NK-92 (cell line): Measurements from ENCODE around the gene KTN1.

ENCODE experiments used
- DNase-seq: peaks from one replicate; lab custom pipeline; 2025; ENCODE audit not compliant: unreplicated experiment; lab: John Stamatoyannopoulos, UW

The KTN1 gene, protein sequence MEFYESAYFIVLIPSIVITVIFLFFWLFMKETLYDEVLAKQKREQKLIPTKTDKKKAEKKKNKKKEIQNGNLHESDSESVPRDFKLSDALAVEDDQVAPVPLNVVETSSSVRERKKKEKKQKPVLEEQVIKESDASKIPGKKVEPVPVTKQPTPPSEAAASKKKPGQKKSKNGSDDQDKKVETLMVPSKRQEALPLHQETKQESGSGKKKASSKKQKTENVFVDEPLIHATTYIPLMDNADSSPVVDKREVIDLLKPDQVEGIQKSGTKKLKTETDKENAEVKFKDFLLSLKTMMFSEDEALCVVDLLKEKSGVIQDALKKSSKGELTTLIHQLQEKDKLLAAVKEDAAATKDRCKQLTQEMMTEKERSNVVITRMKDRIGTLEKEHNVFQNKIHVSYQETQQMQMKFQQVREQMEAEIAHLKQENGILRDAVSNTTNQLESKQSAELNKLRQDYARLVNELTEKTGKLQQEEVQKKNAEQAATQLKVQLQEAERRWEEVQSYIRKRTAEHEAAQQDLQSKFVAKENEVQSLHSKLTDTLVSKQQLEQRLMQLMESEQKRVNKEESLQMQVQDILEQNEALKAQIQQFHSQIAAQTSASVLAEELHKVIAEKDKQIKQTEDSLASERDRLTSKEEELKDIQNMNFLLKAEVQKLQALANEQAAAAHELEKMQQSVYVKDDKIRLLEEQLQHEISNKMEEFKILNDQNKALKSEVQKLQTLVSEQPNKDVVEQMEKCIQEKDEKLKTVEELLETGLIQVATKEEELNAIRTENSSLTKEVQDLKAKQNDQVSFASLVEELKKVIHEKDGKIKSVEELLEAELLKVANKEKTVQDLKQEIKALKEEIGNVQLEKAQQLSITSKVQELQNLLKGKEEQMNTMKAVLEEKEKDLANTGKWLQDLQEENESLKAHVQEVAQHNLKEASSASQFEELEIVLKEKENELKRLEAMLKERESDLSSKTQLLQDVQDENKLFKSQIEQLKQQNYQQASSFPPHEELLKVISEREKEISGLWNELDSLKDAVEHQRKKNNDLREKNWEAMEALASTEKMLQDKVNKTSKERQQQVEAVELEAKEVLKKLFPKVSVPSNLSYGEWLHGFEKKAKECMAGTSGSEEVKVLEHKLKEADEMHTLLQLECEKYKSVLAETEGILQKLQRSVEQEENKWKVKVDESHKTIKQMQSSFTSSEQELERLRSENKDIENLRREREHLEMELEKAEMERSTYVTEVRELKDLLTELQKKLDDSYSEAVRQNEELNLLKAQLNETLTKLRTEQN (N-terminal part only)

DNA sequence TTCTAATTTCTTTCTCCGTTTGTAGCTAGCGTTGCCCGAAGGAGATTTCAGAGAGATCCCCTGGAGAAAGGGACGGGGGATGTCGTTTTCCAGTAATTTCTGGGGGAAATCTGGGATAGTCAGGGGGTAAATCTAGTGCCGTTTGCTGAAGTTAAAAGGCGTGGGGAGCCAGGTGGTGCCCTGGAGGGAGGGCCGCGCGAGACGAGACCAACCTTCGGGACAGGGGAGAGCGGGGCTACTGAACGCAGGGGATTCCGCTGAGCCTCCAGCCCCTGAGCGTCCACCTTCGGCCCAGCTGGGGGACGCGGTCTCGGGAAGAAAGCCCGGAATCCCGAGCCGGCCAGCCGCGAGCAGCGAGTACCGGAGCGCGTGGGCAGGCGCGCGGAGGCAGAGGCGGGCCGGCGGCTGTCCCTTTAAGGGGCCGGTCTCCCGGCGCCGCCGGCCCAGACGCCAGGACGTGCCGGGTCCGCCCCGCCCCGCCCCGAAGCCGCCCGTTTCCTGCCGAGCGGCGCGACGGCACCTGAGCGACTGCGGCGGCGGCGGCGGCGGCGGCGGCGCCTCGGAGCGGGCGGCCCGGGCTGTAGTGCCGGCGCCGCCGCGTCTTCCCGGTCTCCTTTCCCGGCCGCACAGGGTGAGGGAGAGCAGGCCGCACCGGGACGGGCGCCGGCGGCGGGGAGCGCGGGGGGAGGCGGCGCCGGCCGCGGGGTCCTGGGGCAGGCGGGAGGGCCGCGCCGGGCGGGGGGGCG is at the start of gene KTN1:
Gene KTN1 (plus strand): TSS at position 484 of the 746 bp plus-strand sequence. CDS start 31,842 bp downstream, outside the sequence.
- DNase-seq, result no peak

DNA sequence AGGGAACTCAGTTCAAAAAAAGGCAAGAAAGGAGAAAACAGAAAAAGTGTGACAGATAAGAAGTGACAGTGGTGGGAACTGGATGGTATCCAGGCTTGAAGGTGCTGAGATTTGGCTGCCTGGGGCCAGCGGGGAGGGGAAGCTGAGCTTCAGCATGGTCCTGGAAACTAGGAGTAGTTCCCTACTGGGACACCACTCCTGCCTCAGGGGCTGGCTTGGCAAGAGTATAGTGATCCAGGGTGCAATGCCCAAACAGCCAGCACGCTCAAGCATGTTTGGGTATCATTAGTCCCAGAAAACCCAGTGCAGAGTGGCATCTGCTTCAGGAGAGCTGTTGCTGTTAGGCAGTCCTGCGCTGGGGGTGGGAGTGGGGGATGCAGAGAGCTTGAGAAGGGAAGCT is 49.5 kb upstream of the KTN1 start:
- DNase-seq, result no peak

DNA sequence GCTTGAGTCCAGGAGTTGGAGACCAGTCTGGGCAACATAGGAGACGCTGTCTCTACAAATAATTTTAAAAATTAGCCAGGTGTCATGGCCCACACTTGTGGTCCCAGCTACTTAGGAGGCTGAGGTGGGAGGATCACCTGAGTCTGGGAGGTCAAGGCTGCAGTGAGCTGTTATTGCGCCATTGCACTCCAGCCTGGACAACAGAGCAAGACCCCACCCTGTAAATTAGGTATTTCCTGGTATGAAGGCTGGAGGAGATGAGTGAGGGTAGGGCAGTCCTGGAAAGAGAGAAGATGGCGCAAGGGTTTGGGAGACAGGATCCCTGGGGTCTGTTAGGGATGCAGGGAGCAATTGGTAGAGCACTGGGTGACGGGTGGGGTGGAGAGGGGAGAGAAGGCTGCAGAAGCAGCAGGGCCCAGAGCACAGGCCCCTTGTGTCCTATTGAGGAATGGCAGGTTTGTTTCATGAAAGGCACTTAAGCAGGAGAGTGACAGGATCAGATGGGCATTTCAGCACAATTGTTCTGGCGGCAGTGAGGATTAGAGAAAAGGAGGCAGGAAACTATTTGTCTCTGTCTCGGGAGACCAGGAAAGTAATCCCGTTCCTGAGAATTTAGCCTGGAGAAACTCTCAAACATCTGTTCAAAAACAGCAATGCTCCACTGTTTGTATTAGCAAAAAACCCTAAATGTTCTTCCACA is 47.2 kb upstream of the KTN1 start:
- no peak for DNase-seq

DNA sequence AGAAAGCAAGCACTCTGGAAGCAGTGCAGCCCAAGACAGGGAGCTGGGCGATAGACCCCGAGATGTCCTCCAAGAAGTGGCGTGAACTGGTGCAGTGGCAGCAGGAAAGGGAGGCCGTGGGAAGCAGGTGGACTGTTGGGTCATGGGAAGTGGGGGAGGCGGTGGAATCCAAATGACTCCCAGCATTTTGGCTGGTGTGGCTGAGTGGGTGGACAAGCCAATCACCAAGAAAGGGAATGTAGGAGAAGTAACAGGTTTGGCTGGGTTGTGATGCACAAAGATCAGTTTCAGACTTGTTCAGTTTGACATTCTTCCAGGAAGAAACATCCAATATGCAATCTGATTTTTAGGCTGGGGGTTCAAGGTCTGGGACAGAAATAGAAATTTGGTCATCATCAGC is 46.0 kb upstream of the KTN1 start:
- DNase-seq, result no peak

DNA sequence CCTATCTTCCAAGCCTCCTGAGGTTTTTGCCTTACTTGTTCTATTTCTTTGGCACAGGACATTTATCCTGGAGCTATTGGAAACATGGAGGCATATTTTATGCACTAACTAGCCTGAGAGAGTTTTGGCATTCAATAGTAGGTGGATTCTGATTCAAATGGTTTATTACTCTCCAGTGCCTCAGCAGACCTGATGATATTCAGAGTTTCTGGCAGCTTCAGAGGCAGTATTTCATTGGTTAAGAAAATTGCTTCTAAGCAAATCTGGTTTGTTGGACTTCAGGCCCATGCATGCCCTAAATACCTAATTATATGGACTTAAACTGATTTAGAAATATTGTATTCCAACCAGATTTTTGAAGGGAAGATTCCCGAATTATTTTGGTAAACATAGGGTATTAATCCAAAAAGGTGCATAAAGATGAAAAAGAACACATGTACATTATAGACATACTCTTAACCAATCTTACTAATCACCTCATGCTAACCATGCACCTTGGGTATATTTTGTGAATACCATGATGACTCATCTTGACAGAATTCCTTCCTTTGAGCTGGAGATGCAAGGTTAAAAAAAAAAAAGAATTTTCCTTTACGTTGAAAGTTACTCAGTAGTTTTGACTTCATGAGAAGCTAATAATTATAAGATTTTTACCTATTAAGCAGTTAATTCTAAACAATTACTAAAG is 44.3 kb upstream of the KTN1 start:
- DNase-seq, result no peak

DNA sequence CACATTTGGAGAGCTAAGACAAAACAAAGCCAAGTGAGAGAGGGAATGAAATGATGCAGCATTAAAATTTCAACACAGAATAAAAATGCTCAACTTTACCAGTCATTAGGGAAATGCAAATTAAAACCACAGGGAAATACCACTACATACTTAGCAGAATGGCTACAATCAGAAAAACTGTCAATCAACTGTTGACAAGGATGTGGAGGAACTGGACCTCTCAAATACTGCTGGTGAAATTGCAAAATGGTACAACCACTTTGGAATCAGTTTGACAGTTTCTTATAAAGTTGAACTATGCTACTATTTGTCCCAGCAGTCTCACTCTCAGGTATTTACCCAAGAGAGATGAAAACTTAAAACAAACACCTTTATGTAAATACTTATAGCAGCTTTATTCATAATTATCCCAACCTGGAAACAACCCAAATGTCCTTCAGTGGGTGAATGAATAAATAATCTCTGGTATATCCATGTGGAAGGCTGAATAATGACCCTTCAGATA is 43.8 kb upstream of the KTN1 start:
- DNase-seq, result no peak

DNA sequence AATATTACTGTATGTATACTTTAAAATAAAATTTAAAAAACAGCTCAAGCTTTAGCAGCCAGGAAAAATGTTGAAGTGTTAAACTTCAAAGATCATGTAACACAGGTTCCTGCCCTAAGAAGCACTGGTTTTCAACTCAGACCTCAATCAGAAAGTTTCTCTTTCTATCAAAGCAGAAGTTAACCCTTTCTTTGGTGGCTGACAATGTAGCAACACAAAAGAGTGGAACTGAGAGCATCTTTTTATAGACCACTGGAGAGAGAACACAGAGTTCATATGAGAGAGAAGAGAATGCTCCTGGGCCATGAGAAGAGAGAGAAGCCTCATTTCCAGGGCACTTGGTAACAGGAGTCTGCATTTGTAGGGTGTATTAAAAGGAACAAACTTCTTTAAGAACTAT is 42.2 kb upstream of the KTN1 start:
- no peak for DNase-seq

DNA sequence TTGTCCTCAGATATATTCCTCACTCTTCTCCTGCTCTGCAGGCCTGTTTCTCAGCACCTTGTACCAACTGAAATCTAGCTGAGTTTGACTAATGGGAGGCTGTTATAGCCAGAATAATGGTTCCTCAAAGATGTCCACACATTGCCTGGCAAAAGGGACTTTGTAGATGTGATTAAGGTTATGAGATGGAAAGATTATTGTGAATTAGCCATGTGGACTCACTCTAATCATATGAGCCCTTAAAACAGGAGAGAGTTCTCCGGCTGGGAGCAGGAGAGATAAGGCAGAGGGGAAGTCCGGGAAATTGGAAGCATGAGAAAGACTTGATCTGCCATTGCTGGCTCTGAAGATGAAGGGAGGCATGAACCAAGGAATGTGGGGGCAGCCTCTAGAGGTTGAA is 40.0 kb upstream of the KTN1 start:
- no peak for DNase-seq

DNA sequence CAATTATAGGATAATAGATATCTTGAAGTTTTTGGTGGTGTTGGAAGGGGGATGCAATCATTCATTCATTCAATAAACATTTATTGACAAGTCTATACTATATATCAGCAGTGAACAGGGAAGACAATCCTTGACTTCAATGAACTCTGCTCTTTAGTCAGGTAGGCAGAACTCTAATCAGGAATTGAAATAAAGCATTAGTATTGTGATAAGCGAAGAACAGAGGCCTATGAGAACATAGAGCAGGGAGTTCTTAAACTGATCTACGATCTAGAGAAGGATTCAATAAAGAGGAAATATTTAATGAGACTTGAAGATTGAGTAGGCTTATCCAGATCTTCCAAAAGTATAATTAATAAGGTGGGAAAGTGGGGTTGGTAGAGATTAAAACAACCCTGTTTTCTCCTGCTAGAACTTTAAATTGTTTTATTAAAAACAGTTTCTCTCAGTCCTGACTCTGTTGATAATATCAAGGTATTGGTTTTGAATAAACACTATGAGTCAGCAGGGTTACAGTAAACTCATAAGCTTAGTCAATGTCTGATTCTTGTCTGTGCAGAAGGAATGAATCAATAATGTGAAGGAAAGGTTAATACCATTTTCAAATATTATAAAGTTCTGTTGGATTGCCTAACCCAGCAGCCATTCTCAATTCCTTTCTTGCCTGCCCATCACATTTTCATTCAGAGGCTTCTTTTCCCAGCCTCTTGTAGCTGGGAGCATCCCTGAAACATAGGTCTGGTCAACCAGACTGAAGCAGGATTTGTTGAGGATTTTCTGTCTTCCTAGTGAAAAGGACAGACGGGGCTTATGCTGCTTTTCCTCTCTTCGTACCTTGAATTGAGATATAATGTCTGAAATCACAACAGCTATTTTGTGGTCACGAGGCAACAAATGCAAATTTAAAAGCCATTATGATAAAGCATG is 38.9 kb upstream of the KTN1 start:
- no peak for DNase-seq

DNA sequence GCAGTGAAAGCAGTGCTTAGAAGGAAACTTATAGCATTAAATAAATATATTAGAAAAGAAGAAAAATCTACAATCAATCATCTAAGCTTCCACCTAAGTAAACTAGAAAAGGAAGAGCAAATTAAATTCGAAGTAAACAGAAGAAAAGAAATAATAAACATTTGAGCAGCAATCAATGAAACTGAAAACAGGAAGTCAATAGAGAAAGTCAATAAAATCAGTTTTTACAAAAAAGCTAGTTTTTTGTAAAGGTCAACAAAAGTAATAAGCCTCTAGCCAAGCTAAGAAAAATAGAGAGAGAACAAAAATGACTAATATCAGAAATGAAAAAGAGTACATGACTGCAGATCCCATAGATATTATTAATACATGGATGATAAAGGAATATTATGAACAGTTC is 34.2 kb upstream of the KTN1 start:
- no peak for DNase-seq

DNA sequence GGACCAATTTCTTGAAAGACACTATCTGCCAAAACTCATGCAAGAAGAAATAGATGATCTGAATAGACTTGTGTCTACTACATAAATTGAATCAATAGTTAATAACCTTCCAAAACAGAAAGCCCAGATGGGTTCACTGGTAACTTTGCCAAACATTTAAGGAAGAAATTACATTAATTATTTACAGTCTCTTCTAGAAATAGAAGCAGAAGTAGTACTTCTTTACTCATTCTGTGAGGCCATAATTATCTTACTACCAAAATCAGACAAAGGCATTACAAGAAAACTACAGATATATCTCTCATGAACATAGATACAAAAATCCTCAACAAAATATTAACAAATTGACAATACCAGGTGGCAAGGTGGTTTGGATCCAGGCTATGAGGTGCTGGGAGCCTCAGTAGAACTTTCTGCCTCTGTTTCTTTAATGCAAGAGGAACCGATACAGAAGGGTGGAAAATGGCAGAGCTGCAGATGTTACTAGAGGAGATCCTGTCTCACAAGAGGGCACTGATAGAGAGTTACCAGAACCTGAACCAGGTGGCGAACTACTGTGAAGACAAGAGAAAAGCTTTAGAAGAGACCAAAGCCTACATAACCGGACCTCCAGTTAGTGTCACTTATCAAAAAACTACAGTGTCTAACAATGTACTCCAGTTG is 33.7 kb upstream of the KTN1 start:
- no peak for DNase-seq

DNA sequence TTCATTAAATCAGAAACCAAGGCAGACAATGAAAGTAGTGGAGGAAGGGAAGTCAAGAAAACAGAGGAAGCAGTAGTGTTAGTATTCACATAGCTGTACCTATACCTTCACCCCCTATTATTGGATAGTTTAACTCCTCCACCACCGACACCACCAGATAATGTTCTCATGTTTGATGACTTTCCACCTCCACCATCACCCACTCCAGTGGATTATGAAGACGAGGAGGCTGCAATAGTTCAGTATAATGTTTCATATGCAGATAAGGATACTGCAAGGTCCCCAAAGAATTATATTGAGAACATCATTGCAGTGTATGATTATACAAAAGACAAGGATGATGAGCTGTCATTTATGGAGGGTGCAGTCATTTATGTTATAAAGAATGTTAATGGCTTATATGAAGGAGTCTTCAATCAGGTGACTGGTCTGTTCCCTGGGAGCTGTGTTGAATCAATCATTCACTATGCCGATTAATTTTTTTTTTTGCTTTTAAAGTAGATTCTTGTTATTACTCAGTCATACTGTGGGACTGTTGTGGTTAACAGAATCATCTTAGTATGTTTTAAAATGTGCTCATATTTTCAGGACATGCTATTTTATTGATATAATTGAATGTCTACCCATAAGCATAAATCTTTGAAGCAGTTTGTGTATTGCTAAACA is 32.2 kb upstream of the KTN1 start:
- DNase-seq, result no peak

DNA sequence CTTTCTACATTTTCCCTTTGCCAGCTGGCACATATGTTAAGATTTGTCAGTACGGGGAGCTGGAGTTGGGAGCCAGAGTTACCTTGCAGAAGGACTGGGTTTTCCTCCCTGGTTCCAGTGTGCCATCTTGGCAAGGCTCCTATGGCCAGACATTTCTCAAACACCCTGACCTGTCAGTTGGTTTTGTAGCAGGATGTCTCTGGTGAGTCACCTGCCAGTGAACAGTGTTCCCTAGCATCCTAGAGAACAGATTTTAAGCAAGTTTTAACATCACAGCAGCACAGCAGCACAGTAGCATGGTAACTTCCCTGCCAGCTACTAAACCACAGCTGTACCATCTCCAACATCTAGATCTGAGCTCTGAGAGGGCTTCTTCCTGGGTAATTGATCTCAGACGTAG is 26.2 kb upstream of the KTN1 start:
- no peak for DNase-seq

DNA sequence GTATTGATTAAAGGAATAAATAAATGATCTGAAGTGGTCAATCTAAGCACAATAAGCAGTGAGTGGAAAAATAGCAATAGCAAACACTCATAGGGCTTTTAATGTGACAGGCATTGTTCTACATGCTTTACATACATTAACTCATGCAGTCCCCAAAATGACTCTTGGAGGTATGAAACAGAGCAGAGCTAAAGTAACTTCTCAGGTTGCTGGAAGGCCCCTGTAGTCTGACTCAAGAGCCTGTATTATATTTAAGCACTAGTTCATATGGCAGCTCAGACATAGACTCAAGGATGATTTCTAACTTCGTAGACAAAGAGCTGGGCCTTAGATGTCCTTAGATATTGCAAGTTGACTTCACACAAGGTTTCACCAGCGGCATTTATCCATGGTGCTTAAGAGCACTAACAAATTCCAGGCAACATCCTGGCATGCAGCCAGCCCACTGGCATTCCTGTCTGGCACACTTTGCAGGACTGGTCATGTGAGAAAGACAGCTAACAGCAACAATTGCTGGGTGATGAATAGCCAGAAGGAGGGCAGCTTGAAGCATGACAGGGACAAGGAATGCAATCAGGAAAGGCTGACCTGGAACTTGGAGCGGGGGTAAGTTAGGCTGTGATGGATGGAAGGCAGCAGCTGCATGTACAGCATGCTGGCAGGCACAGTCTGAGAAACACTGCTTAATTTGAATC is 22.9 kb upstream of the KTN1 start:
- DNase-seq, result no peak

DNA sequence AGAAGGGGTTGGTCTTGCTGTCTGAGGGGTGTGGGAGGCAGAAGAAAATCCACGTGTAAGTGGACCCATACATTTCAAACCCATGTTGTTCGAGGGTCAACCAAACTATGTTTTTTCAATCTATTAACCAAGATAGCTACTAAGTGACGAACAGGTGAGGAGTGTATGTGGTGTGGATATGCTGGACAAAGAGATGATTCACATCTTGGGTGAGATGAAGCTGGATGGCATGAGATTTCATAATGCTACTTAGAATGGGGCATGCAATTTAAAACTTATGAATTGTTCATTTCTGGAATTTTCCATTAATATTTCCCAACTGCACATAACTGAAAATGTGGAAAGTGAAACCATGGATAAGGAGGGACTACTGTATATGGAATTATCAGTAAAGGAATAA is 17.9 kb upstream of the KTN1 start:
- no peak for DNase-seq

DNA sequence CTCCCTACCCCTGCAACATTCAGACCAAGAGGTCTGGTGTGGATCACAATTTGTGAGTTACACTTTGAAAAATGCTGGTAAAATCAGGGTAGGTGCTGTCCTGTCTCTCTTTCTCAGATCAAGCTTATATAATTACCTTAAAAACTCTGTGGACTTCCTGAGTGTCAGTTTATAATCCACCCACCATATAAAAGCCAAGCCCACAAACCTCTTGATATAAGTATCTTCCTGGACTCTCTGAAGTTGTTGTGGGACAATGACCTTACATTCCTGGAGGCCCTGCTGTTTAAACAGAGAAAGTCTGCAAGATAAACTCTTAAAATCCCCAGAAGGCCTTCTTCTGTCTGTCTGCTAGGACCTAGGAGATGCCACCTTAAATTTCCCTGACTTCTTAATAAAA is 11.4 kb upstream of the KTN1 start:
- DNase-seq, result no peak
